ENCODE data around the gene PFKFB2.

GRCh38 chr1:207071426-207071825 lies 18.4 kb downstream of the PFKFB2 start:
- TF ChIP-seq CTCF (conservative IDR thresholded peaks at IDR 0.05) (no peak), EZH2 (IDR thresholded peaks at IDR 0.05; ENCODE audit: low read depth) (no peak)
